Measurements from ENCODE around the gene HS3ST3B1. TPM values are rescaled to one million over a fixed set of nuclear protein-coding genes. Genes with fewer than 3 reads are reported as not detected.

The HS3ST3B1 gene
- polyA plus RNA-seq (2013) = 8.0 and 9.1 TPM in 2 replicates

DNA sequence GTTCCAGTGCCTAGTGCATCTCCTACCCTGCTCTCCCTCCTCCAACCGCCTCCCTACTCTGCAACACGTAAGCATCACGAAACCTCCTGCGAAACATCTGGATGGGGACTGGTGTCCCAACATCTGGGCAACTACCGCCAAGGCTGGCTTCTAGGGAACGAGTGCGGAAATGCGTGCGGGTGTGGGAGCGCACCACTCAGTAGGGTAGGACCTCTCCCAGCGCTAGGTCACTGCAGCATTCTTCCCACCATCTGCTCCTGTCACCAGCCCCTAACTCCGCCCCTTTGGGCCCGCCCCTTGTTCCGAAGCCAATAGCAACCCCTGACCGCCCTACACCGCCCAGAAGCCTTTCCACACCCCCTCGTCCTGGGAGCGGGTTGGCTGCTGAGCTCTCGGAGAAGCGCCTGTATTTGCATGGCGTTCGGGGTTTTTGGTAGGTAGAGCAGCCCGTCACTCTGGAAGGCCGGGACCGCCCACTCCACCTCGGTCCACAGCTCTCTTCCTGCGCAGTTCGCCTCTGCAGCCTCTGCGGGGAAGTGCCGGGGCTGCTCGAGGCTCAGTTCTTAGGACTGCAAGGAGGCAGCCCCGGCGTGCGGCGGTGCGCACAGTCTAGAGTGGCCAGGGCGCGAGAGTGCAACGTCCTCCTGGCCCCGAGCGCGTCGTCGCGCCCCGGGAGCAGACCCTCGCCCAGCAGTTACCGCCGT lies at the start of gene HS3ST3B1:
Gene HS3ST3B1, plus strand, starts transcription at position 507 of the 704 bp plus-strand sequence. CDS start 438 bp downstream, outside the sequence.
- H2AK5ac ChIP-seq (ENCODE audit: low read length) = no peak within 1 kb of the TSS
- peak within 1 kb of the TSS; percentile 70 for H3K4me3 ChIP-seq (ENCODE audit: low read depth, low read length)
- WGBS (ENCODE audit: extremely low coverage, insufficient coverage, insufficient read length) = no CpG with 5 or more reads among the region's 49 CpGs
- H3K36me3 ChIP-seq (ENCODE audit: control insufficient read depth in 1 of 2, insufficient read depth in 2 of 2, low read length in 2 of 2) = no peaks in the 10 kb centered on the region
- no peak within 1 kb of the TSS for H4K8ac ChIP-seq (ENCODE audit: low read depth, low read length)
- H4K12ac ChIP-seq (ENCODE audit: low read depth, low read length) = no peak within 1 kb of the TSS
- no peak within 1 kb of the TSS for H3K27ac ChIP-seq (ENCODE audit: low read depth, low read length)
- peaks cover 10% of the 10 kb centered on the region for H3K79me1 ChIP-seq (ENCODE audit: low read length)
- no peak within 1 kb of the TSS for H2BK12ac ChIP-seq (ENCODE audit: low read length)
- peaks cover 21 to 38% of the 10 kb centered on the region in 2 experiments for H3K4me1 ChIP-seq (ENCODE audit: control insufficient read depth in 1 of 2, insufficient read depth in 2 of 2, low read length in 2 of 2)
- H4K91ac ChIP-seq (ENCODE audit: low read depth, low read length) = no peak within 1 kb of the TSS
- H2BK5ac ChIP-seq (ENCODE audit: low read depth, low read length, poor library complexity) = no peak within 1 kb of the TSS
- peaks cover 52% of the 10 kb centered on the region for H3K27me3 ChIP-seq (ENCODE audit: insufficient read depth, low read length)
- DNase-seq = peak; percentile 99 to 100
- peak within 1 kb of the TSS; percentile 64 for H3K9ac ChIP-seq (ENCODE audit: low read length)
- no peak within 1 kb of the TSS for H3K23ac ChIP-seq (ENCODE audit: low read length)
- peak within 1 kb of the TSS; percentile 99 for H3K4me2 ChIP-seq (ENCODE audit: low read length)
- peak within 1 kb of the TSS; percentile 77 for H2AFZ ChIP-seq (ENCODE audit: insufficient read depth, low read length, poor library complexity)
- H3K79me2 ChIP-seq (ENCODE audit: control insufficient read depth, insufficient read depth, low read length, poor library complexity) = peaks cover 7% of the 10 kb centered on the region
- peak within 1 kb of the TSS; percentile 10 for H2BK120ac ChIP-seq (ENCODE audit: insufficient read depth, low read length, poor library complexity)
- peak within 1 kb of the TSS; percentile 36 for H3K14ac ChIP-seq (ENCODE audit: low read length)
- peak within 1 kb of the TSS; percentile 6 for H3K18ac ChIP-seq (ENCODE audit: low read length)
- peak within 1 kb of the TSS; percentile 19 for H3K4ac ChIP-seq (ENCODE audit: low read depth, low read length)
- peaks cover 3% of the 10 kb centered on the region for H3K9me3 ChIP-seq (ENCODE audit: insufficient read depth, low read depth, low read length)

DNA sequence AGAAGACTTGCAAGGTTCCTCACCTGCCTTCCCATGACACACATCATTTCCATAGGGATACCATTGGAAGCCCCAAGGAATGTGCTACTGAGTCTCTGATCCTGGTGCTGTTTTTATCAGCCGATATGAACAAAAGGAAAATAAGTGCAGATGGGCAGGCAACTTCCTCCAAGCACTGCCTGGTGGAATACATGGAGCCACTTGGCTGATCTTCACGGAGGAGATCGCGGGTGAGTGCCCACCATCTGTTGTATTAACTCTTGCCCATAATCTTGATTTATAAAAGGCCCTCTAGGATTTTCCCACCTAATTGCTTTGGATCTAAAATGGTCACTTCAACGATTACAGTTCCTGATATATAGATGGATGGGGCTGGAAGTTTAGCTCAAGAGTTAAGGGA lies 39.5 kb upstream of the HS3ST3B1 start:
- Histone ChIP-seq H3K79me2 (ENCODE audit: control insufficient read depth, insufficient read depth, low read length, poor library complexity) (no peaks in the 10 kb centered on the region), H3K4me2 (ENCODE audit: low read length) (no peak overlapping the region), H3K27me3 (ENCODE audit: insufficient read depth, low read length) (no peaks in the 10 kb centered on the region), H4K8ac (ENCODE audit: low read depth, low read length) (no peak overlapping the region), H3K4ac (ENCODE audit: low read depth, low read length) (no peak overlapping the region), H3K79me1 (ENCODE audit: low read length) (no peaks in the 10 kb centered on the region), H3K4me3 (ENCODE audit: low read depth, low read length) (no peak overlapping the region), H3K18ac (ENCODE audit: low read length) (no peak overlapping the region), H3K36me3 (ENCODE audit: control insufficient read depth in 1 of 2, insufficient read depth in 2 of 2, low read length in 2 of 2) (no peaks in the 10 kb centered on the region), H4K12ac (ENCODE audit: low read depth, low read length) (no peak overlapping the region), H2AK5ac (ENCODE audit: low read length) (no peak overlapping the region), H3K4me1 (ENCODE audit: control insufficient read depth in 1 of 2, insufficient read depth in 2 of 2, low read length in 2 of 2) (no peaks in the 10 kb centered on the region), H3K27ac (ENCODE audit: low read depth, low read length) (no peak overlapping the region), H2BK120ac (ENCODE audit: insufficient read depth, low read length, poor library complexity) (no peak overlapping the region), H4K91ac (ENCODE audit: low read depth, low read length) (no peak overlapping the region), H3K23ac (ENCODE audit: low read length) (no peak overlapping the region), H2AFZ (ENCODE audit: insufficient read depth, low read length, poor library complexity) (no peak overlapping the region), H2BK12ac (ENCODE audit: low read length) (no peak overlapping the region), H2BK5ac (ENCODE audit: low read depth, low read length, poor library complexity) (no peak overlapping the region), H3K14ac (ENCODE audit: low read length) (no peak overlapping the region), H3K9ac (ENCODE audit: low read length) (no peak overlapping the region), H3K9me3 (ENCODE audit: insufficient read depth, low read depth, low read length) (no peaks in the 10 kb centered on the region)
- DNase-seq = no peak
- no CpG with 5 or more reads among the region's 5 CpGs for WGBS (ENCODE audit: extremely low coverage, insufficient coverage, insufficient read length)

DNA sequence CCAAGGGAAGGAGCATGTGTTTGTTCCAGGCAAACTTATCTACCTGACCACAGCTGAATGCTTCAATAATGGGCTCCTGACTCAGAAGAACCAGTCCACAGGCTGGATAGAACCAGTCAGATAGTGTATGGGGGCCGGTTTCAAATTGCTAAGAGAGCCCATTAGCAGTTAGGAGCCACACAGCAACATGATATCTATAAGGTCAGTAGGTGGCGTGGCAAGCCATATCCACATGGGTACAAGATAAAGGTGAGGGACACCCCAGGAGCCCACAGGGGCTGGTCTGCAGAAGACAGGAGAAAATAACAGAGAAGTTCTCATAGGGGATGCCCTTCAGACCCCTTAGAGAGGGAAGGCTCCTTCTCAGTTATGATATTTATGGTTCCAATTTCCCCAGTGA lies 32.6 kb upstream of the HS3ST3B1 start:
- Histone ChIP-seq H3K18ac (ENCODE audit: low read length) (no peak overlapping the region), H3K9me3 (ENCODE audit: insufficient read depth, low read depth, low read length) (no peaks in the 10 kb centered on the region), H3K4ac (ENCODE audit: low read depth, low read length) (no peak overlapping the region), H4K12ac (ENCODE audit: low read depth, low read length) (no peak overlapping the region), H3K27me3 (ENCODE audit: insufficient read depth, low read length) (no peaks in the 10 kb centered on the region), H3K23ac (ENCODE audit: low read length) (no peak overlapping the region), H4K8ac (ENCODE audit: low read depth, low read length) (no peak overlapping the region), H2AFZ (ENCODE audit: insufficient read depth, low read length, poor library complexity) (no peak overlapping the region), H2BK5ac (ENCODE audit: low read depth, low read length, poor library complexity) (no peak overlapping the region), H3K4me2 (ENCODE audit: low read length) (no peak overlapping the region), H4K91ac (ENCODE audit: low read depth, low read length) (no peak overlapping the region), H3K79me2 (ENCODE audit: control insufficient read depth, insufficient read depth, low read length, poor library complexity) (no peaks in the 10 kb centered on the region), H3K4me3 (ENCODE audit: low read depth, low read length) (no peak overlapping the region), H2BK120ac (ENCODE audit: insufficient read depth, low read length, poor library complexity) (no peak overlapping the region), H2BK12ac (ENCODE audit: low read length) (no peak overlapping the region), H3K27ac (ENCODE audit: low read depth, low read length) (no peak overlapping the region), H3K4me1 (ENCODE audit: control insufficient read depth in 1 of 2, insufficient read depth in 2 of 2, low read length in 2 of 2) (no peaks in the 10 kb centered on the region), H3K9ac (ENCODE audit: low read length) (no peak overlapping the region), H3K36me3 (ENCODE audit: control insufficient read depth in 1 of 2, insufficient read depth in 2 of 2, low read length in 2 of 2) (no peaks in the 10 kb centered on the region), H2AK5ac (ENCODE audit: low read length) (no peak overlapping the region), H3K14ac (ENCODE audit: low read length) (no peak overlapping the region), H3K79me1 (ENCODE audit: low read length) (no peaks in the 10 kb centered on the region)
- DNase-seq = no peak
- no CpG with 5 or more reads among the region's 2 CpGs for WGBS (ENCODE audit: extremely low coverage, insufficient coverage, insufficient read length)

DNA sequence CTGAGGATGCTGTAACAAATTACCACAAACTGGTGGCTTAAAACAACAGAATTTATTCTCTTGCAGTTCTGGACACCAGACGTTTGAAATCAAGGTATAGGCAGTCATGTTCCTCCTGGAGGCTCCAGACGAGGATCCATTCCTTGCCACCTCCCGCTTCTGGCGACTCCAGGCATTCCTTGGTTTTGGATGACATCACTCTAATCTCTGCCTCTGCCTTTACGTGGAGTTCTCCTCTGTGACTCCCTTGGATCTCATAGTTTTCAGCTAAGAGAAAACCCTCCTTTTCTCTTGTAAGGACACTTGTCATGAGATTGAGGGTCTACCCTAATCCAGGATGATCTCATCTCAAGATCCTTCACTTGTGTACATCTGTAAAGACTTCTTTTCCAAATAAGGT lies 31.4 kb upstream of the HS3ST3B1 start:
- Histone ChIP-seq H3K4ac (ENCODE audit: low read depth, low read length) (no peak overlapping the region), H2AFZ (ENCODE audit: insufficient read depth, low read length, poor library complexity) (no peak overlapping the region), H3K79me1 (ENCODE audit: low read length) (no peaks in the 10 kb centered on the region), H3K18ac (ENCODE audit: low read length) (no peak overlapping the region), H3K4me3 (ENCODE audit: low read depth, low read length) (no peak overlapping the region), H3K4me2 (ENCODE audit: low read length) (no peak overlapping the region), H3K27me3 (ENCODE audit: insufficient read depth, low read length) (no peaks in the 10 kb centered on the region), H4K91ac (ENCODE audit: low read depth, low read length) (no peak overlapping the region), H2BK12ac (ENCODE audit: low read length) (no peak overlapping the region), H3K23ac (ENCODE audit: low read length) (no peak overlapping the region), H2AK5ac (ENCODE audit: low read length) (no peak overlapping the region), H4K12ac (ENCODE audit: low read depth, low read length) (no peak overlapping the region), H3K27ac (ENCODE audit: low read depth, low read length) (no peak overlapping the region), H3K9ac (ENCODE audit: low read length) (no peak overlapping the region), H3K9me3 (ENCODE audit: insufficient read depth, low read depth, low read length) (no peaks in the 10 kb centered on the region), H2BK5ac (ENCODE audit: low read depth, low read length, poor library complexity) (no peak overlapping the region), H3K14ac (ENCODE audit: low read length) (no peak overlapping the region), H3K4me1 (ENCODE audit: control insufficient read depth in 1 of 2, insufficient read depth in 2 of 2, low read length in 2 of 2) (no peaks in the 10 kb centered on the region), H3K79me2 (ENCODE audit: control insufficient read depth, insufficient read depth, low read length, poor library complexity) (no peaks in the 10 kb centered on the region), H4K8ac (ENCODE audit: low read depth, low read length) (no peak overlapping the region), H3K36me3 (ENCODE audit: control insufficient read depth in 1 of 2, insufficient read depth in 2 of 2, low read length in 2 of 2) (no peaks in the 10 kb centered on the region), H2BK120ac (ENCODE audit: insufficient read depth, low read length, poor library complexity) (no peak overlapping the region)
- no CpG with 5 or more reads among the region's 5 CpGs for WGBS (ENCODE audit: extremely low coverage, insufficient coverage, insufficient read length)
- DNase-seq = no peak
